Astrocyte of the spinal cord (primary cell): ENCODE data around the gene DUSP5.

Source experiments
- DNase-seq: peaks from one replicate; pipeline ENCODE4 v3.0.0; 2011; ENCODE audit warnings: low read depth, low spot score
- H3K4me3 ChIP-seq: 2 replicates; pipeline ENCODE4 v1.5.1; 2011; ENCODE audit warnings: low read depth, mild to moderate bottlenecking, low read length, moderate library complexity
- in situ Hi-C: cut with HindIII; loops from 2 replicates; pipeline ENCODE4 v1.10.0; 2017; ENCODE audit warnings: low sequenced_read_pairs
- TF ChIP-seq, protein P1 (sequence below): IDR thresholded peaks from 2 replicates; pipeline ENCODE4 v1.5.1; 2012; ENCODE audit warnings: low read depth, mild to moderate bottlenecking, low read length, inconsistent platforms

The DUSP5 gene, protein sequence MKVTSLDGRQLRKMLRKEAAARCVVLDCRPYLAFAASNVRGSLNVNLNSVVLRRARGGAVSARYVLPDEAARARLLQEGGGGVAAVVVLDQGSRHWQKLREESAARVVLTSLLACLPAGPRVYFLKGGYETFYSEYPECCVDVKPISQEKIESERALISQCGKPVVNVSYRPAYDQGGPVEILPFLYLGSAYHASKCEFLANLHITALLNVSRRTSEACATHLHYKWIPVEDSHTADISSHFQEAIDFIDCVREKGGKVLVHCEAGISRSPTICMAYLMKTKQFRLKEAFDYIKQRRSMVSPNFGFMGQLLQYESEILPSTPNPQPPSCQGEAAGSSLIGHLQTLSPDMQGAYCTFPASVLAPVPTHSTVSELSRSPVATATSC

DNA sequence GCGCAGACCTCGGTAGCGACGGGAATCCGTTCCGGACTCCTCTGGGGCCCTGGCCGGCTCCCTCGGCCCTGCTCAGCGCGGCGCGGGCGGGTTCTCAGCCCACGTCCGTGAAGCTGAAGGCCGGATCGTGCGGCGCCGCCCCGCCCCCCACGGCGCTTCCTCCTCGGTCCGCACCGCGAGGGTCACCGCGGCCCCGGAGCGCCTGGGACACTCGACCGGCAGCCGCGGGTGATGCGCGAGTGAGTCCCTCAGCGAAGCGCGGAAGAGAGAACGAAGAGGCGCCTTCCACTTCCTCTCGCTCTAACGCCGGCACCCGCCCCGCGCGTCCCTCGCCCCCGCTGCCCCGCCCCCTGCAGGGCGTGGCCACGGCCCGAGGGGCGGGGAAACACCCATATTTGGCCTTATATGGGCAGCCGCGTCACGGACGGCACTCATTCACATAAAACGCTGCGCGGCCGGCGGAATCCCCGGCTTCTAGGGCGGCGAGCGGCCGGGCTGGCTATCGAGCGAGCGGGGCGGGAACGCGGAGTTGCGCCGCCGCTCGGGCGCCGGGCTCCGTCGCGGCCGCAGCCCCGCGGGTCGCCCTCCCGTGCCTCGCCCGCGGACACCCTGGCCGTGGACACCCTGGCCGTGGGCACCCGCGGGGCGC lies at the start of gene DUSP5:
TSS of gene DUSP5 (plus strand) at position 470 of the 649 bp plus-strand sequence. CDS start 215 bp downstream, outside the sequence.
- in situ Hi-C loops, result no loop called here
- TF ChIP-seq, protein P1, sequence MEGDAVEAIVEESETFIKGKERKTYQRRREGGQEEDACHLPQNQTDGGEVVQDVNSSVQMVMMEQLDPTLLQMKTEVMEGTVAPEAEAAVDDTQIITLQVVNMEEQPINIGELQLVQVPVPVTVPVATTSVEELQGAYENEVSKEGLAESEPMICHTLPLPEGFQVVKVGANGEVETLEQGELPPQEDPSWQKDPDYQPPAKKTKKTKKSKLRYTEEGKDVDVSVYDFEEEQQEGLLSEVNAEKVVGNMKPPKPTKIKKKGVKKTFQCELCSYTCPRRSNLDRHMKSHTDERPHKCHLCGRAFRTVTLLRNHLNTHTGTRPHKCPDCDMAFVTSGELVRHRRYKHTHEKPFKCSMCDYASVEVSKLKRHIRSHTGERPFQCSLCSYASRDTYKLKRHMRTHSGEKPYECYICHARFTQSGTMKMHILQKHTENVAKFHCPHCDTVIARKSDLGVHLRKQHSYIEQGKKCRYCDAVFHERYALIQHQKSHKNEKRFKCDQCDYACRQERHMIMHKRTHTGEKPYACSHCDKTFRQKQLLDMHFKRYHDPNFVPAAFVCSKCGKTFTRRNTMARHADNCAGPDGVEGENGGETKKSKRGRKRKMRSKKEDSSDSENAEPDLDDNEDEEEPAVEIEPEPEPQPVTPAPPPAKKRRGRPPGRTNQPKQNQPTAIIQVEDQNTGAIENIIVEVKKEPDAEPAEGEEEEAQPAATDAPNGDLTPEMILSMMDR, result no peak
- DNase-seq, result peak; percentile 97
- H3K4me3 ChIP-seq, result peak within 1 kb of the TSS; percentile 70

DNA sequence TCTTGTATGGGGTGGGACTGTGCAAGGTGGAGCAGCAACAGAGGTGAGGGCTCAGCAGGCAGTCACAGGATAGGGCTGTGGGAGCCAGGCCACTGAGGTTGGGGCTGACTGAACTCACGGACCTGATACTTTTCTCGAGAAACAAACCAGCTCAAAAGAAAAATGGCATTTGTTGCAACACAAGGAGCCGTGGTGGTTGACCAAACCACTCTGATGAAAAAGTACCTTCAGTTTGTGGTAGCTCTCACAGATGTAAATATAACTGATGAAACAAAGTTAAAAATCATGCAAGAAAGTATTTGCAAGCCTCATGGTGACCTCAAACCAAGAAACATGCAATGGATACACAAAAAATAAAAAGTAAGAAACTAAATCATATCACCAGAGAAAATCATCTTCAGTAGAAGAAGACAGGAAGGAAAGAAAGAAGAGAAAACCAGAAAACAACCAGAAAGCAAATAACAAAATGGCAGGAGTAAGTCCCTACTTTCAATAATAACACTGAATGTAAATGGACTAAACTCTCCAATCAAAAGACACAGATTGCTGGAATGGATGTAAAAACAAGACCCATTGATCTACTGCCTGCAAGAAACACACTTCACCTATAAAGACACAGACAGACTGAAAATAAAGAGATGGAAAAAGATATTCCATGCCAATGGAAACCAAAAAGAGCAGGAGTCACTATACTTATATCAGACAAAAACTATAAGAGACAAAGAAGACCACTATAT lies 48.9 kb upstream of the DUSP5 start:
- no peak for DNase-seq
- TF ChIP-seq, protein P1, result no peak
- H3K4me3 ChIP-seq, result no peak overlapping the region
- in situ Hi-C loops, result no loop called here

DNA sequence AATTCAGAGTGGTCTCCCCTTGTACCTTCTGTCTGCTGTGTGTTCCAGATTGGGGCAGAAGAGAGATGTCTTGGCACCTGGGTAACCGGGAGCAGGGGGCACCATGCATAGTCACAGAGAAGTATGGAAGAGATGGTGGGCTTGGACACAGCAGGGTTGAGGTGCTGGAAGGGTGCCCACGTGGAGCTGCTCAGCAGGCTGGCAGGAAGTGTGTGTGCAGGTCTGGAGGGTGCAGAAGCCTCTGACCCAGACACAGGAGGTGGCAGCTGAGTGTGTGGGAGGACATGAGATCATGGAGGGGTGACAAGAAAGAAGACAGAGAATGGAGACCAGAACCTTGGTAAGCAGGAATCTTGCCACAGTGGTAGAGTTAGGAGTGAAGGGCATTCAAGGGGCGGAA lies 42.3 kb upstream of the DUSP5 start:
- in situ Hi-C loops, result no loop called here
- TF ChIP-seq, protein P1, result no peak
- no peak for DNase-seq
- H3K4me3 ChIP-seq, result no peak overlapping the region

DNA sequence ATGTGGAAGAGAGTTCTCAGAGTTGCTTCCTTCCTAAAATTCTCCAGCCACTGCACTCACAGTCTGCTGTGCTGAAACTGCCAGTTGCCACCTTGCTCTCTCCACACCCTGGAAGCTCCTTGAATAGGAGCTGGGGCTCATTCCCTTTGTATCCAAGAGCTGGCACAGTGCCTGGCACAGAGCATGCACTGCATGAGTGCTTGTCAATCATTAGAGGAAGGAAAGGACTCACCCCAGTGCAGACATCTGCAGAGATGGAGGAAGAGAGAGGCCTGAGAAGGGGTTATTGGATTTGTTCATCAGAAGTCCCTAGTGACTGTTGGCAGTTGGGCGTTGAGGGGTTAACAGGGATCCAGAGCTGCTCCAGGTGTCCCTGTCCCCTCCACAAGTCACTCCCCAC lies 41.7 kb upstream of the DUSP5 start:
- TF ChIP-seq, protein P1, result no peak
- H3K4me3 ChIP-seq, result no peak overlapping the region
- in situ Hi-C loops, result no loop called here
- DNase-seq, result no peak

DNA sequence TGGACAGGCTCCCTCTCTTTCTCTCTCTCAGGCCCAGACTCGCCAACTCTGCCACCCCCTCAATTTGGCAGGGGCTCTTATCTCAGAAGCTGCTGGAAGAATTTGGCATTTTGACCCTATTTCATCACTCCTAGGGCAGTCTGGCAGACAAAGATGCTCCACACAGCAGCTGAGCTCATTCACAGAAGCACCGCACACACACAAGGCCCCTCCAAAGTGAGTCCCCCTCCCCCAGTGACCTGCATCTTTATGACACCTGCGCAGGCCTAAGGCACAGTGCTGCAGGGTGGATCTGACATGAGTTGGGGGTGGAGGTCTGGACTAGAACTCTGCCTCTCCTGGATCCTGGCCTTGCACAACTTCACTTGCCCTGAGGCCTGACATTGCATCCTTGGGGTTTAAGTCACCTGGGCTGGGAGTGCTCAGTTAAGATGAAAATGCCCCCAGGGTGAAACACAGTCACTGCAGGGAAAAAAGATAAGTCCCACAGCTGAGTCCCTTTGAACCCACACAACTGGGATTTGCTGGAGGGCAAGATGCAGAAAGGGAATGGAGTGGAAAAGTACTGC lies 41.1 kb upstream of the DUSP5 start:
- DNase-seq, result no peak
- in situ Hi-C loops, result no loop called here
- TF ChIP-seq, protein P1, result no peak
- no peak overlapping the region for H3K4me3 ChIP-seq

DNA sequence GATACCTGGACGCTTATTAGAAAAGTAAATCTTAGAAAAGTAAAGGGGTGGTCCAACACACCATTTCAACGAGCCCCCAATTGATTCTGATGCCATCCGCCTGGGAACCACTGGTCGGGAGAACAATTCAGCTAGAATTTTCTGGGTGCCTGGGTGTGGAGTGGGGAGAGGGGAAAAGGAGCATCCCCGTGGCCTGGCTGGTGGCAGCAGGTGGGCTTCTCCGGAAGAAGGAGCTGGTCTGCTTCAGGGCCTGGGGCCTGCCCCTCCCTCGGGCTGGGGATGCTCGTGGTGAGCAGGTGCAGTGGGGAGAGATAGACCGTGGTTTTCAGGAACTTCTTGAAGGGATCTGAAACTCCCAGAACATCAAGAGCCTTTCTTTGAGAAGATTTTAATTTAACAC lies 39.9 kb upstream of the DUSP5 start:
- H3K4me3 ChIP-seq, result no peak overlapping the region
- TF ChIP-seq, protein P1, result no peak
- in situ Hi-C loops, result no loop called here
- DNase-seq, result no peak
